ENCODE data around the gene FGF14. TPM values are rescaled to one million over a fixed set of nuclear protein-coding genes. Genes with fewer than 3 reads are reported as not detected.

Gene FGF14
- polyA plus RNA-seq, 1 of the 3 experiments (the other 2 are of a cell fraction): 0.20 TPM

DNA sequence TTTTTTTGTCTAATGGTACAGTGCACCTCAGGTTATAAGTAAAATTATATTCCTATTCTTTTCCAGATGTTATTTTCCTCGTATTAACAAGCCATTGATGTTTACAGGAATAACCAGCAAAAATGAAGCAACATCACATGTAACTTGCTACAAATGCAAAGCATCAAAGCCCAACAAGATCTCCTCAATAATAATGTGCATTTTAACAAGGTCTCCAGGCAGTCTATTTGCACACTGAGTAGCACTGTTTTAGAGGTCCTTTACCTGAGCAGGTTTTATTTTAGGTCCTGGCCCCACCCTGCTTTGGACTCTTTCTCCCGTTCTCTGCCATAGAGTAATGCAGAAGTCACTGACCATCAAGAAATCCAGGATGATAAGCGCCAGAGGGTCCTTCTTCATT is 298.4 kb downstream of the FGF14 start:
- Histone ChIP-seq H3K4me1 (ENCODE audit: control insufficient read depth in 1 of 2, insufficient read depth in 2 of 2, low read depth in 1 of 2, low read length in 1 of 2) (peaks cover 0 to 2% of the 10 kb centered on the region in 2 experiments; a peak in 1 of 4 replicates), H3F3A (replicated peaks; ENCODE audit: insufficient read depth) (no peaks in the 10 kb centered on the region), H2AFZ (ENCODE audit: low read depth) (no peak overlapping the region), H3K4me2 (no peak overlapping the region), H4K20me1 (ENCODE audit: insufficient read depth) (no peaks in the 10 kb centered on the region), H3K27me3 (ENCODE audit: insufficient read depth) (no peaks in the 10 kb centered on the region), H3K79me2 (ENCODE audit: insufficient read depth) (no peaks in the 10 kb centered on the region), H3K36me3 (replicated peaks in 1 of 2; ENCODE audit: control insufficient read depth in 1 of 2, insufficient read depth in 2 of 2, low read length in 1 of 2) (no peaks in the 10 kb centered on the region), H3K4me3 (ENCODE audit: low read depth in 2 of 2, low read length in 1 of 2) (no peak overlapping the region), H3K9ac (no peak overlapping the region), H3K27ac (ENCODE audit: low read depth in 2 of 2, low read length in 1 of 2) (no peak overlapping the region), H3K9me3 (no peaks in the 10 kb centered on the region), H3K9me2 (no peaks in the 10 kb centered on the region)
- ChIA-PET POLR2A (no interaction called here), CTCF (no interaction called here)
- WGBS (ENCODE audit: low lambda C conversion rate): 52% methylated on average over 3 of the region's 3 CpGs
- DNase-seq: no peak
- no peak for TF ChIP-seq NFIC (IDR thresholded peaks at IDR 0.05; ENCODE audit: borderline replicate concordance)
- TF ChIP-seq, protein P1, sequence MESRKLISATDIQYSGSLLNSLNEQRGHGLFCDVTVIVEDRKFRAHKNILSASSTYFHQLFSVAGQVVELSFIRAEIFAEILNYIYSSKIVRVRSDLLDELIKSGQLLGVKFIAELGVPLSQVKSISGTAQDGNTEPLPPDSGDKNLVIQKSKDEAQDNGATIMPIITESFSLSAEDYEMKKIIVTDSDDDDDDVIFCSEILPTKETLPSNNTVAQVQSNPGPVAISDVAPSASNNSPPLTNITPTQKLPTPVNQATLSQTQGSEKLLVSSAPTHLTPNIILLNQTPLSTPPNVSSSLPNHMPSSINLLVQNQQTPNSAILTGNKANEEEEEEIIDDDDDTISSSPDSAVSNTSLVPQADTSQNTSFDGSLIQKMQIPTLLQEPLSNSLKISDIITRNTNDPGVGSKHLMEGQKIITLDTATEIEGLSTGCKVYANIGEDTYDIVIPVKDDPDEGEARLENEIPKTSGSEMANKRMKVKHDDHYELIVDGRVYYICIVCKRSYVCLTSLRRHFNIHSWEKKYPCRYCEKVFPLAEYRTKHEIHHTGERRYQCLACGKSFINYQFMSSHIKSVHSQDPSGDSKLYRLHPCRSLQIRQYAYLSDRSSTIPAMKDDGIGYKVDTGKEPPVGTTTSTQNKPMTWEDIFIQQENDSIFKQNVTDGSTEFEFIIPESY (IDR thresholded peaks at IDR 0.05; ENCODE audit: borderline replicate concordance, low read depth): no peak
- TF ChIP-seq, protein P2, sequence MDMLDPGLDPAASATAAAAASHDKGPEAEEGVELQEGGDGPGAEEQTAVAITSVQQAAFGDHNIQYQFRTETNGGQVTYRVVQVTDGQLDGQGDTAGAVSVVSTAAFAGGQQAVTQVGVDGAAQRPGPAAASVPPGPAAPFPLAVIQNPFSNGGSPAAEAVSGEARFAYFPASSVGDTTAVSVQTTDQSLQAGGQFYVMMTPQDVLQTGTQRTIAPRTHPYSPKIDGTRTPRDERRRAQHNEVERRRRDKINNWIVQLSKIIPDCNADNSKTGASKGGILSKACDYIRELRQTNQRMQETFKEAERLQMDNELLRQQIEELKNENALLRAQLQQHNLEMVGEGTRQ (IDR thresholded peaks at IDR 0.05; ENCODE audit: borderline replicate concordance, low read depth, low read length): no peak
- TF ChIP-seq SMC3 (IDR thresholded peaks at IDR 0.05; ENCODE audit: low read depth, low read length): no peak
- TF ChIP-seq ELF1 (IDR thresholded peaks at IDR 0.05): no peak
- no peak for TF ChIP-seq EZH2phosphoT487 (IDR thresholded peaks at IDR 0.05; ENCODE audit: borderline replicate concordance, low read depth)
- TF ChIP-seq POLR2AphosphoS5 (IDR thresholded peaks at IDR 0.05; ENCODE audit: low read depth, low read length): no peak
- no peak for TF ChIP-seq TEAD4 (IDR thresholded peaks at IDR 0.05; ENCODE audit: borderline replicate concordance, insufficient read depth)
- no peak for TF ChIP-seq RFX5 (IDR thresholded peaks at IDR 0.05; ENCODE audit: low read length)

DNA sequence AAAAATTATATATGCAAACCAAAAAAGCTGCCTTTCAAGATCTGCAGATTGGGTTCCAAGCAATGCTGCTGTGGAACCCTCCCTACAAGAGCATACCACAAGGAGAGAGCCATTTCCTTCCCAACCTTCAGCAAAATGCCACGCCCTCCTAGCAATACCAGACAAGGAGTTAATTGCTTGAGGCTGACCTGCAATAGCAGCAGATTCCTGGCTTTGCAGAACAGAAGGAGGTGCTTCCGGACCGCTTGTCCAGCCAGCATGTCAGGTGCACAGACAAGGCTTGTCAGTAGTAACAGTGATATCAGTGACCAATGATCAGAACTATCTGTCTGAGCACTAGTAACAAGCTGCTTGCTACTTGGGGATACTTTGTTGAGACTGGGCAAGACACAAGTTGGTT is 301.6 kb downstream of the FGF14 start:
- ChIA-PET POLR2A (no interaction called here), CTCF (interaction anchor here (0.6 to 1.8 kb wide), 3 partner anchors 11 to 382 kb away, joined by 3 to 10 read pairs (median 5); no protein-coding TSS in a partner anchor)
- no peak overlapping the region for H2AFZ ChIP-seq (ENCODE audit: low read depth)
- no peaks in the 10 kb centered on the region for H4K20me1 ChIP-seq (ENCODE audit: insufficient read depth)
- no peak overlapping the region for H3K4me3 ChIP-seq (ENCODE audit: low read depth in 2 of 2, low read length in 1 of 2)
- H3K9me3 ChIP-seq: no peaks in the 10 kb centered on the region
- H3K4me1 ChIP-seq (ENCODE audit: control insufficient read depth in 1 of 2, insufficient read depth in 2 of 2, low read depth in 1 of 2, low read length in 1 of 2): peaks cover 0 to 5% of the 10 kb centered on the region in 2 experiments; a peak in 1 of 4 replicates
- H3K36me3 ChIP-seq (replicated peaks in 1 of 2; ENCODE audit: control insufficient read depth in 1 of 2, insufficient read depth in 2 of 2, low read length in 1 of 2): no peaks in the 10 kb centered on the region
- H3K9ac ChIP-seq: no peak overlapping the region
- no peak overlapping the region; a peak in 1 of 4 replicates for H3K27ac ChIP-seq (ENCODE audit: low read depth in 2 of 2, low read length in 1 of 2)
- 69% methylated on average over 3 of the region's 3 CpGs for WGBS (ENCODE audit: low lambda C conversion rate)
- no peak overlapping the region for H3K4me2 ChIP-seq
- H3F3A ChIP-seq (replicated peaks; ENCODE audit: insufficient read depth): no peaks in the 10 kb centered on the region
- TF ChIP-seq, protein P1 (IDR thresholded peaks at IDR 0.05; ENCODE audit: borderline replicate concordance, low read depth): no peak
- no peak for TF ChIP-seq ELF1 (IDR thresholded peaks at IDR 0.05)
- no peak for TF ChIP-seq TCF12 (IDR thresholded peaks at IDR 0.05)
- no peak for TF ChIP-seq NRF1 (IDR thresholded peaks at IDR 0.05; ENCODE audit: low read depth, low read length)
- no peak for TF ChIP-seq TEAD4 (IDR thresholded peaks at IDR 0.05; ENCODE audit: borderline replicate concordance, insufficient read depth)
- TF ChIP-seq TAF1 (IDR thresholded peaks at IDR 0.05; ENCODE audit: borderline replicate concordance, low read depth, low read length): no peak
- TF ChIP-seq YY1 (IDR thresholded peaks at IDR 0.05; ENCODE audit: low read depth): no peak
- TF ChIP-seq, protein P3, sequence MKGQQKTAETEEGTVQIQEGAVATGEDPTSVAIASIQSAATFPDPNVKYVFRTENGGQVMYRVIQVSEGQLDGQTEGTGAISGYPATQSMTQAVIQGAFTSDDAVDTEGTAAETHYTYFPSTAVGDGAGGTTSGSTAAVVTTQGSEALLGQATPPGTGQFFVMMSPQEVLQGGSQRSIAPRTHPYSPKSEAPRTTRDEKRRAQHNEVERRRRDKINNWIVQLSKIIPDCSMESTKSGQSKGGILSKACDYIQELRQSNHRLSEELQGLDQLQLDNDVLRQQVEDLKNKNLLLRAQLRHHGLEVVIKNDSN (IDR thresholded peaks at IDR 0.05; ENCODE audit: borderline replicate concordance, low read depth): no peak
- TF ChIP-seq RFX5 (IDR thresholded peaks at IDR 0.05; ENCODE audit: low read length): no peak
- TF ChIP-seq, protein P4, sequence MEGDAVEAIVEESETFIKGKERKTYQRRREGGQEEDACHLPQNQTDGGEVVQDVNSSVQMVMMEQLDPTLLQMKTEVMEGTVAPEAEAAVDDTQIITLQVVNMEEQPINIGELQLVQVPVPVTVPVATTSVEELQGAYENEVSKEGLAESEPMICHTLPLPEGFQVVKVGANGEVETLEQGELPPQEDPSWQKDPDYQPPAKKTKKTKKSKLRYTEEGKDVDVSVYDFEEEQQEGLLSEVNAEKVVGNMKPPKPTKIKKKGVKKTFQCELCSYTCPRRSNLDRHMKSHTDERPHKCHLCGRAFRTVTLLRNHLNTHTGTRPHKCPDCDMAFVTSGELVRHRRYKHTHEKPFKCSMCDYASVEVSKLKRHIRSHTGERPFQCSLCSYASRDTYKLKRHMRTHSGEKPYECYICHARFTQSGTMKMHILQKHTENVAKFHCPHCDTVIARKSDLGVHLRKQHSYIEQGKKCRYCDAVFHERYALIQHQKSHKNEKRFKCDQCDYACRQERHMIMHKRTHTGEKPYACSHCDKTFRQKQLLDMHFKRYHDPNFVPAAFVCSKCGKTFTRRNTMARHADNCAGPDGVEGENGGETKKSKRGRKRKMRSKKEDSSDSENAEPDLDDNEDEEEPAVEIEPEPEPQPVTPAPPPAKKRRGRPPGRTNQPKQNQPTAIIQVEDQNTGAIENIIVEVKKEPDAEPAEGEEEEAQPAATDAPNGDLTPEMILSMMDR (IDR thresholded peaks at IDR 0.05): no peak
- TF ChIP-seq MXI1 (IDR thresholded peaks at IDR 0.05; ENCODE audit: low read depth, low read length): no peak
- H3K9me2 ChIP-seq: no peaks in the 10 kb centered on the region
- no peaks in the 10 kb centered on the region for H3K27me3 ChIP-seq (ENCODE audit: insufficient read depth)
- no peaks in the 10 kb centered on the region for H3K79me2 ChIP-seq (ENCODE audit: insufficient read depth)
- no peak for DNase-seq

All from SK-N-SH (cell line).